ENCODE results near the gene XRCC6. TPM values are rescaled to one million over a fixed set of nuclear protein-coding genes. Genes with fewer than 3 reads are reported as not detected.
A peak's percentile ranks its signal among the peaks of the same experiment; 100 is the strongest.
"Not testable (repeated sequence)": the region's sequence is repeated elsewhere in the genome, so short reads cannot be mapped to it uniquely, and the experiment has no call there.

Gene XRCC6
- total RNA-seq, 1 donor: 251 TPM

DNA sequence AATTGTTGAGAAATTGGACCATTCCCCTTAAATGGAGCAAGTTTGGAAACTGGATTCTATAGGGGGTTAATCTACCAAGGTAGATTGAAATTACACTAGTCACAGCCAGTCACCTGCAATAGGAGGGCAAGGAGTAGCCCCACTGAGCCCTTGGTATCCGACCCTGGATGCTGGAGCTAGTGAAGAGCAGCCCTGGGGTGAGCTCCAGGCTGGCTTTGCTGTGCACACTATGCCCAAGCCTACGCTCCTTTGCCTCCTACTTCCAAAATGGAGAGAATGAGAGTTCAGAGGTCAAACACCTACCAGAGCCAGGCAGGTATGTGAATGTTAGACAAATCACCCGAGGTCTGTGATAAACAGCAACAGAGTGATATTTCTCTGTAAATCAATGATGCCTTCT is 43.9 kb downstream of the XRCC6 start:
- Histone ChIP-seq H3K4me3 (ENCODE audit: insufficient read depth, low read length) (no peak overlapping the region), H3K36me3 (ENCODE audit: insufficient read depth, low read length) (peaks cover 54% of the 10 kb centered on the region), H3K79me2 (ENCODE audit: insufficient read depth, low read length) (no peaks in the 10 kb centered on the region), H3K4me1 (ENCODE audit: insufficient read depth, low read length) (peaks cover 19% of the 10 kb centered on the region), H3K4me2 (ENCODE audit: insufficient read depth, low read length) (no peak overlapping the region), H3K27me3 (ENCODE audit: insufficient read depth, low read length) (no peaks in the 10 kb centered on the region), H3K27ac (ENCODE audit: low read depth, low read length) (no peak overlapping the region), H4K20me1 (ENCODE audit: insufficient read depth, low read length) (no peaks in the 10 kb centered on the region), H3K9me3 (ENCODE audit: low read depth, low read length) (no peaks in the 10 kb centered on the region), H2AFZ (ENCODE audit: low read length) (no peak overlapping the region)
- no peak for DNase-seq (ENCODE audit: insufficient read length, low spot score, missing footprints)
- no peak for TF ChIP-seq CTCF (IDR thresholded peaks at IDR 0.05; ENCODE audit: extremely low read depth, low read depth, low read length)

DNA sequence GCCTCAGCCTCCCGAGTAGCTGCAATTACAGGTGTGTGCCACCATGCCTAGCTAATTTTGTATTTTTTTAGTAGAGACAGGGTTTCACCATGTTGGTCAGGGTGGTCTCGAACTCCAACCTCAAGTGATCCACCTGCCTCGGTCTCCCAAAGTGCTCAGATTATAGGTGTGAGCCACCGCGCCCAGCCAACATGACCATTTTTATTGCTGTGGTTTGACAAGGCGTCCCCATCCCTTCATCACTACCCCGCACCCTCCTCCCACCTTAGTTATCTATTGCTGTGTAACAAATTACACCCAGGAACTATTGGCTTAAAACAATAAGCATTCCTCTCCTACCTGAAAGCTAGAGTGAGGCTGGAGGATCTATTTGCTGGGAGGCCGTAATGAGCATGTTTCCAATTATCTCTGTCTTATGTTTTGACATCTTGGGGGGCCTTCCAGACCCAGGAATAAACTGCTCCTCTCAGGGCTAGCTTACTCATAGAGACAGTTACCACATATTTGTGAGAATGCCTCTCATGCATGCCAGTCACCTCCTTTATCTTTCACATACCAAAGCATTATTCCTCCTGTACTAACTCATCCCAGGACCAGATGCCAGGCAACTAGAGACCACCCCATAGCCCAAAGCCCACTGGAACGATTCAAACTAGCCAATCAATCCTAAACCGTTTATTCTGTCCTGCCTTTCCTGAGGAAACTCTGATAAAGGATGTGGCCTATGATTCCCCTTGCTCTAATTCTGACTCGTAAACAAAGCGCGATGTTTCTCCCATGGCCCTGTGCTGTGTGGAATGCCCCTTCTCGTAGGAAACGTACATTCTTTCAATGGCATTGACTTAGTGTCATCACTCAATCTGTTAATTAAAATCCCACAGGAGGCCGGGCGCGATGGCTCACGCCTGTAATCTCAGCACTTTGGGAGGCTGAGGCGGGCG is 48.1 kb downstream of the XRCC6 start:
- DNase-seq (ENCODE audit: insufficient read length, low spot score, missing footprints): peak; percentile 67
- Histone ChIP-seq H3K4me2 (ENCODE audit: insufficient read depth, low read length) (peak overlapping the region; percentile 44), H3K79me2 (ENCODE audit: insufficient read depth, low read length) (peaks cover 10% of the 10 kb centered on the region), H3K9me3 (ENCODE audit: low read depth, low read length) (no peaks in the 10 kb centered on the region), H4K20me1 (ENCODE audit: insufficient read depth, low read length) (no peaks in the 10 kb centered on the region), H3K4me1 (ENCODE audit: insufficient read depth, low read length) (peaks cover 26% of the 10 kb centered on the region), H3K4me3 (ENCODE audit: insufficient read depth, low read length) (no peak overlapping the region), H3K27me3 (ENCODE audit: insufficient read depth, low read length) (no peaks in the 10 kb centered on the region), H2AFZ (ENCODE audit: low read length) (peak overlapping the region; percentile 50), H3K27ac (ENCODE audit: low read depth, low read length) (peak overlapping the region; percentile 83), H3K36me3 (ENCODE audit: insufficient read depth, low read length) (peaks cover 26% of the 10 kb centered on the region)
- TF ChIP-seq CTCF (IDR thresholded peaks at IDR 0.05; ENCODE audit: extremely low read depth, low read depth, low read length): no peak

DNA sequence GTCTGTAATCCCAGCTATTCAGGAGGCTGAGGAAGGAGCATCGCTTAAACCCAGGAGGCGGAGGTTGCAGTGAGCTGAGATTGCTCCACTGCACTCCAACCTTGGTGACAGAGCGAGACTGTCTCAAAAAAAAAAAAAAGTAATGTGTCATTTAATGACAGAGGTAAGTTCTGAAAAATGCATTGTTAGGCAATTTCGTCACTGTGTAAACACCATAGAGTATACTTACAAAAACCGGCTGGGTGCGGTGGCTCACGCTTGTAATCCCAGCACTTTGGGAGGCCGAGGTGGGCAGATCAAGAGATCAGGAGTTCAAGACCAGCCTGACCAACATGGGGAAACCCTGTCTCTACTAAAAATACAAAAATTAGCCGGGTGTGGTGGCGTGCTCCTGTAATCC is 51.0 kb downstream of the XRCC6 start:
- not testable (repeated sequence) for DNase-seq (ENCODE audit: insufficient read length, low spot score, missing footprints); H4K20me1 ChIP-seq (ENCODE audit: insufficient read depth, low read length); H3K4me3 ChIP-seq (ENCODE audit: insufficient read depth, low read length); H3K27me3 ChIP-seq (ENCODE audit: insufficient read depth, low read length); H3K4me2 ChIP-seq (ENCODE audit: insufficient read depth, low read length); H3K9me3 ChIP-seq (ENCODE audit: low read depth, low read length); H2AFZ ChIP-seq (ENCODE audit: low read length); H3K27ac ChIP-seq (ENCODE audit: low read depth, low read length)
- Histone ChIP-seq H3K36me3 (ENCODE audit: insufficient read depth, low read length) (peaks cover 25% of the 10 kb centered on the region), H3K79me2 (ENCODE audit: insufficient read depth, low read length) (peaks cover 28% of the 10 kb centered on the region), H3K4me1 (ENCODE audit: insufficient read depth, low read length) (peaks cover 23% of the 10 kb centered on the region)

DNA sequence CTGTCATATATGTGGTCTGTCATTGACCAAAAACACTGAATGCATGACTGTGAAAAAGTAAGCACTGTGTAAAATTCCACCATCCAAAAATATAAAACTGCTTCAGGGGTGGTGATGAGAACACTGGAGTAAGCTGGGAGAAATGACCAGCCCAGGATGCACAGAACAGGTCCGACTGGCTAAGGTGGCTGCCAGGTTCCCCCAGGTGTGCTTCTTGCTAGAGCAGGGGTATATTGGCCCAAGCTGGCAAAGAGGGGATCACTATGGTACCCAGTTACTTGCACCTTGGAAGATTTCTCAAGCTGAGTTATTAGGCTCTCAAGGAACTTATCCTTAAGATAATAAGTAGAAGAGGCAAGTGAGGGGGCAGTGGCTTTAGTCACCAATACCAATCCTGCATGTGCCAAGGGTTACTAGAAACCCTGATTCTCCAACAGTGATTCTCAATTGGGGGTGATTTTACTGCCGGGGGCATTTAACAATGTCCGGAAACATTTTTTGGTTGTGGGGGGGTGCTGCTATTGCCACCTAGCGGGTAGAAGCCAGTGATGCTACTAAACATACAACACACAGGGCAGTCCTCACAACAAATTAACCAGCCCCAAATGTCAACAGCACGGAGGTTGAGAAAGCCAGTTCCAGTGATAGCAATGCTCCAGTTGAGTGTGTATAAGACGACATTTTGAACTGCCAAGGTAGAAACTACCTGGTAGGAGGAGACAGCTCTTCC is 51.9 kb downstream of the XRCC6 start:
- peaks cover 29% of the 10 kb centered on the region for H3K36me3 ChIP-seq (ENCODE audit: insufficient read depth, low read length)
- H3K4me3 ChIP-seq (ENCODE audit: insufficient read depth, low read length): no peak overlapping the region
- peak; percentile 23 for DNase-seq (ENCODE audit: insufficient read length, low spot score, missing footprints)
- peaks cover 34% of the 10 kb centered on the region for H3K79me2 ChIP-seq (ENCODE audit: insufficient read depth, low read length)
- no peak overlapping the region for H3K4me2 ChIP-seq (ENCODE audit: insufficient read depth, low read length)
- no peaks in the 10 kb centered on the region for H3K27me3 ChIP-seq (ENCODE audit: insufficient read depth, low read length)
- H3K9me3 ChIP-seq (ENCODE audit: low read depth, low read length): no peaks in the 10 kb centered on the region
- peaks cover 15% of the 10 kb centered on the region for H3K4me1 ChIP-seq (ENCODE audit: insufficient read depth, low read length)
- H2AFZ ChIP-seq (ENCODE audit: low read length): no peak overlapping the region
- peaks cover 5% of the 10 kb centered on the region for H4K20me1 ChIP-seq (ENCODE audit: insufficient read depth, low read length)
- peak; percentile 51 for TF ChIP-seq CTCF (IDR thresholded peaks at IDR 0.05; ENCODE audit: extremely low read depth, low read depth, low read length)
- H3K27ac ChIP-seq (ENCODE audit: low read depth, low read length): no peak overlapping the region

All from osteoblast (primary cell).